Measurements from ENCODE around the gene PRSS2.

PRSS2 gene

DNA sequence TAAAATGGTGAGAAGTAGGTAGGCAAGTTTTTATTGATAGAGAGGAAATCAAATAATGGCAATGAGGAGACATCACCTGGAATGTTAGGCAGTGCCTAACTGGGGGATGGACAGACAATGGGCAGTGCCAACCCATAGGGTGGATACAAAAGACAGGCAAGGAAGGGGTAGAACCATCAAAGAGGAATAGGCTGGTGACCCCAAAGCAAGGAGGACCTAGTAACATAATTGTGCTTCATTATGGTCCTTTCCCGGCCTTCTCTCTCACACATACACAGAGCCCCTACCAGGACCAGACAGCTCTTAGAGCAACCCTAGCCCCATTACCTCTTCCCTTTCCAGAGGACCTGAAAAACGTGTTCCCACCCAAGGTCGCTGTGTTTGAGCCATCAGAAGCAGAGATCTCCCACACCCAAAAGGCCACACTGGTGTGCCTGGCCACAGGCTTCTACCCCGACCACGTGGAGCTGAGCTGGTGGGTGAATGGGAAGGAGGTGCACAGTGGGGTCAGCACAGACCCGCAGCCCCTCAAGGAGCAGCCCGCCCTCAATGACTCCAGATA is 30.0 kb downstream of the PRSS2 start:
- no peak for DNase-seq (ENCODE audit: extremely low read depth, low read depth)
- TF ChIP-seq, protein P1, sequence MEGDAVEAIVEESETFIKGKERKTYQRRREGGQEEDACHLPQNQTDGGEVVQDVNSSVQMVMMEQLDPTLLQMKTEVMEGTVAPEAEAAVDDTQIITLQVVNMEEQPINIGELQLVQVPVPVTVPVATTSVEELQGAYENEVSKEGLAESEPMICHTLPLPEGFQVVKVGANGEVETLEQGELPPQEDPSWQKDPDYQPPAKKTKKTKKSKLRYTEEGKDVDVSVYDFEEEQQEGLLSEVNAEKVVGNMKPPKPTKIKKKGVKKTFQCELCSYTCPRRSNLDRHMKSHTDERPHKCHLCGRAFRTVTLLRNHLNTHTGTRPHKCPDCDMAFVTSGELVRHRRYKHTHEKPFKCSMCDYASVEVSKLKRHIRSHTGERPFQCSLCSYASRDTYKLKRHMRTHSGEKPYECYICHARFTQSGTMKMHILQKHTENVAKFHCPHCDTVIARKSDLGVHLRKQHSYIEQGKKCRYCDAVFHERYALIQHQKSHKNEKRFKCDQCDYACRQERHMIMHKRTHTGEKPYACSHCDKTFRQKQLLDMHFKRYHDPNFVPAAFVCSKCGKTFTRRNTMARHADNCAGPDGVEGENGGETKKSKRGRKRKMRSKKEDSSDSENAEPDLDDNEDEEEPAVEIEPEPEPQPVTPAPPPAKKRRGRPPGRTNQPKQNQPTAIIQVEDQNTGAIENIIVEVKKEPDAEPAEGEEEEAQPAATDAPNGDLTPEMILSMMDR (IDR thresholded peaks at IDR 0.05; ENCODE audit: low read depth, low read length) = no peak

DNA sequence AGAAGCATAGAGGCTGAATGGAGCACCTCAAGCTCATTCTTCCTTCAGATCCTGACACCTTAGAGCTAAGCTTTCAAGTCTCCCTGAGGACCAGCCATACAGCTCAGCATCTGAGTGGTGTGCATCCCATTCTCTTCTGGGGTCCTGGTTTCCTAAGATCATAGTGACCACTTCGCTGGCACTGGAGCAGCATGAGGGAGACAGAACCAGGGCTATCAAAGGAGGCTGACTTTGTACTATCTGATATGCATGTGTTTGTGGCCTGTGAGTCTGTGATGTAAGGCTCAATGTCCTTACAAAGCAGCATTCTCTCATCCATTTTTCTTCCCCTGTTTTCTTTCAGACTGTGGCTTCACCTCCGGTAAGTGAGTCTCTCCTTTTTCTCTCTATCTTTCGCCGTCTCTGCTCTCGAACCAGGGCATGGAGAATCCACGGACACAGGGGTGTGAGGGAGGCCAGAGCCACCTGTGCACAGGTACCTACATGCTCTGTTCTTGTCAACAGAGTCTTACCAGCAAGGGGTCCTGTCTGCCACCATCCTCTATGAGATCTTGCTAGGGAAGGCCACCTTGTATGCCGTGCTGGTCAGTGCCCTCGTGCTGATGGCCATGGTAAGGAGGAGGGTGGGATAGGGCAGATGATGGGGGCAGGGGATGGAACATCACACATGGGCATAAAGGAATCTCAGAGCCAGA is 31.0 kb downstream of the PRSS2 start:
- DNase-seq (ENCODE audit: extremely low read depth, low read depth) = no peak
- TF ChIP-seq, protein P1 (IDR thresholded peaks at IDR 0.05; ENCODE audit: low read depth, low read length) = no peak

GRCh38 chr7:142802301-142802700 is 31.5 kb downstream of the PRSS2 start:
- TF ChIP-seq, protein P1 (IDR thresholded peaks at IDR 0.05; ENCODE audit: low read depth, low read length) = no peak

GRCh38 chr7:142803901-142804300 is 33.1 kb downstream of the PRSS2 start:
- TF ChIP-seq, protein P1 (IDR thresholded peaks at IDR 0.05; ENCODE audit: low read depth, low read length) = no peak
- no peak for DNase-seq (ENCODE audit: extremely low read depth, low read depth)

More at GRCh38 chr7:142802301-142802700, 31.5 kb downstream of the PRSS2 start:
- no peak for DNase-seq (ENCODE audit: extremely low read depth, low read depth)

DNA sequence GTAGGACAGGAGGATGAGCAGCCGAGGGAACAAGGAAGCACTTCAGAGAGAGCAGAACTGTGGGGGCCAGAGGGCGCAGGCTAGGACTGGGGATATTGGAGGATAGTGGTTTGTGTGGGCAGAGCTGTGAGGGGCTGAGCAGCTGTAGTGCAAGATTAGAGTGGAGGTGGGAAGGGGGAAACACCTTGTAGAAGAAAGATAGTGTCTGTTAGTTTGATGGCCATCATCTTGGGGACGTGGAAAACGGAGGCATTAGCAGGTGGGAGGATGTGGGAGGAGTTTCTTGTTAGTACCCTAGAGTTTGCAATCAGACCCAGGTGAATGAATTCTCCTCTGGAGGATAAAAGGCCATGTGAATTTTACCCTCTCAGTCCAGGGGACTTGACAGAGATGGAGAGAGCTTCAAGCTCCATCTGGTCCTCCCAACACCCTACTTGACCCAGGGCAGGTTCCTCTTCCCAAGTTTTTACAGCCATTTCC is 34.0 kb downstream of the PRSS2 start:
- DNase-seq (ENCODE audit: extremely low read depth, low read depth) = no peak
- TF ChIP-seq, protein P1 (IDR thresholded peaks at IDR 0.05; ENCODE audit: low read depth, low read length) = no peak

DNA sequence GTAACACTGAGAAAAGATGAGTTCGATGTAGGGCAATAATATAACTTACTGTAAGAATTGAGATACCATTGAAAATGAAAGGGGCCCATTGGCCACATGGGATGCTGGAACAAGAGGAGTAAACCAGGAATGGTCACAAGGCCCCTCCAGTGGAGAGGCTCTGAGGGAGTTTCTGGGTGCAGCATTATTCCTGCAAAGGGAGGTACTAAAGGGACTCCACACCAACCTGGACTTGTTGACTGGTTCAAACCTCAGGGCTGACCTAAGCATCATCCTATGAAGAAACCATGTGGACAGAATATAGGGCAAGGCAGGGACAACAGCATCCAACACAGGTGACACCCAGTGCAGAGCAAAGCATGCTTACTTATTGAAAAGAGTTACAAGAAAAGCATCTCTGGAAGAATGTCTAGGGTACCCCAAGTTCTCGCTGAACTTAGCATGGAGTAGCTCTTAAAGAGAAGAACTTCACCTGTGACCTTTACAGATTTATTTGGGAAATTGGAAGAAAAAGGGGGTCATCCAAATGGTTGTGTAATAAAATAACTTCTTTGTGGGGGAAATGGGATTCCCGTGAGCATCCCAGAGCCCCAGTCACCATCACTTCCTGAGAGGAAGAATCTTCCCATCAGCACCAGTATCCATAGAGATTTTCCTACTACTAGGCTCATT is 34.7 kb downstream of the PRSS2 start:
- no peak for DNase-seq (ENCODE audit: extremely low read depth, low read depth)
- TF ChIP-seq, protein P1 (IDR thresholded peaks at IDR 0.05; ENCODE audit: low read depth, low read length) = no peak

DNA sequence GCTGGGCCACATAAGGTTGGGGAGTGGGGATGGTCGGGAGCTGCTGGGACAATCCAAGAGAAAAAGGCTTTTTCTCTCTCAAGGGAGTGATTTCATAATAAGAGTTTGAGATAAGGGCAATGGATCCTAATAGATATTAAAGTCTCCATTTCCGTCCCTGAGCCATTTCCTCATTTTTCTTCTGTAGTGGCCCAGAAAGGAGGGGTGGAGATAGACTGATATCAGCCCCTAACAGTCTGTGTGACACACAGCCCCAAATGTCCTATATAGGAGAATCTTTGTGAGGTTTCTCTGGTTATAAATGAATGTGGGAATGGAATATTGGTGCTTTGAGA is 35.2 kb downstream of the PRSS2 start:
- TF ChIP-seq, protein P1 (IDR thresholded peaks at IDR 0.05; ENCODE audit: low read depth, low read length) = no peak
- no peak for DNase-seq (ENCODE audit: extremely low read depth, low read depth)

Data from AG09319 (cell line).